ENCODE measurements around the gene GPR3.

DNA sequence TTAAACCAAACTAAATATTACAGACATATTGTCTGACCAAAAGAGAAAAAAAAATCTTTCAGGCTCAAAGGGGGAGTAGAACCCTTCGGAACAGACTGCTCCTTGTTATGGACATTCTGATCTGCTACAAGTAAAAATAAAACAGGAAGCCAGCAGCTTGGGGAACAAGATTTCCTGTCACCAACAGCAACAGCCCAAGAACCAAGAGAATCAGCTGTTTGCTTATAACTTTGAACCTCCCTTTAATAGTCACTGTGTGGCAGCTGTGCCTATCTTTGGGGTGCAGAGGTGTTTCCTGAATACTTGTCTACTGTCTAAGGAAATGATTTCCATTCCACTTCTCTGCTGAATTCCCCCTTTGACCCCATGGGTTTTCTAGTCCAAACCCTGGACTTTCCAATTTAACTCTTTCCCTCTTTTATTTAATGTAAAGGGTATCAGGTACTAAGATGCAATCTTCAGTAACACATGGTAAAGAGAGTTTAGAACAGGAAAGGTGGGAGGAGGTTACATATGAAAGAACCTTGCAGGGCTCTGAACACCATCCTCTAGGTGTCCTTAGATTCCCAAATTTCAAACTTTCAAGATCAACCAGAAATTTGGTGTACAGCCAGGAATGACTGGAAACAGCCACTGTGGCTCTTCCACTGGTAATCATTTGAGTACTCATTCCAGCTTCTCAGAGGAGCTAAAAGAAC, 38.6 kb downstream of the GPR3 start:
- TF ChIP-seq EZH2 (IDR thresholded peaks at IDR 0.05) (no peak), POLR2AphosphoS5 (IDR thresholded peaks at IDR 0.05; ENCODE audit: borderline replicate concordance, low read depth, low read length) (no peak)

Measured in SK-N-MC (cell line).